RPMI8226 (cell line): ENCODE results near the gene HNRNPM.

Experiments
- DNase-seq: peaks from one replicate; pipeline ENCODE4 v3.0.0-alpha.2; 2015

Gene HNRNPM

GRCh38 chr19:8487137-8487851 is 42.5 kb downstream of the HNRNPM start:
- DNase-seq, result no peak

DNA sequence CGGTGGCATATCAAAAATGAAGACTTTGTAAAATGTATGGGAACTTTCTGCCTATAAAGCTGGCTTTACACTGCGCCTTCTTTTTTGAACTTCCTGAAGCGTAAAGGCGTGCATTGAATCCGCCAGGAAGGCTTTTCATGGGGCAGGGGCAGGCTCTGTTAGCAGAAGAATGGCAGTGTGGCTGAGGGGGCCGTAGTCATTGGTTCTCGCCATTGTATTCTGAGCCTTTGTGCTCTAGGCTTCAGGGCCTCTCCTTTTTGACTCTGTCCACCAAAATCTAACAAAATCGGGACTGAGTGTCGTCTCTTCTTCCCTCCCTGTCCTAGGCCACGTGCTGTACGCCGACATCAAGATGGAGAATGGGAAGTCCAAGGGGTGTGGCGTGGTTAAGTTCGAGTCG is 43.6 kb downstream of the HNRNPM start:
- DNase-seq, result no peak

GRCh38 chr19:8489561-8490394 is 45.0 kb downstream of the HNRNPM start:
- DNase-seq, result no peak

DNA sequence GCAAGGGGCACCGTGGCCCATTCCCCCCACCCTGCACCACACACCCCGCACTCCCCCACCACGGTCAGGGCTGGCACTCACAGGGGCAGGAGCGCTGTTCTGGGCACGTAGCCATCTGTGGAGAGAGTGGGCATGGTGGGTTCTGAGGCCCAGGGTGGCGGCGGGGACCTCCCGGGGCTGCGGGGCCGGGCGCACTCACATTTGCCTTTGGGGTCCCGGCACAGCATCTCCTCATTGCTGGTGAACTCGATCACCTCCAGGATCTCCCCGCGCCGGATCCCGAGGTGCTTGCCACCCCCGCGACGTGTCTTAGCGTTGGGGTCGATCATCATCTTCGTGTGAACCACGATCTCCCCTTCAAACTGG is 45.6 kb downstream of the HNRNPM start:
- DNase-seq, result no peak

DNA sequence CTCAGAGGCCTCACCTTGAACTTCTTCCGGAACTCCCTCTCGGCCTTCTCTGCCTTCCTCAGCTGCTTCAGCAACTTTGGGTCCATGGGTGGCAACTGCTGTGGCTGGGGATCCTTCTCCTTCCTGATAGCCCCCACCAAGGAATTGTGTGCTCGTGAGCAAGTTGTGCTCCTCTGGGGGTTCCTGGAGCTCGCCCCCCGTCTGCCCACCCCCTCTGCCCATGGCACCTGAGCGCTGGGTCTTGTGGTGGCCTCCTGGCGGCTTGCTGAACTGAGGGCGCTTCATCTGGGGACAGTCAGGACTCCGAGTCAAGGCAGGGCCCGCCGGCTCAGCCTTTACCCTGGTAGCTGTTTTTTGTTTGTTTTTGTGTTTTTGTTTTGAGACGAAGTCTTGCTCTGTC is 46.1 kb downstream of the HNRNPM start:
- DNase-seq, result no peak

- no peak for DNase-seq
Observed at GRCh38 chr19:8491574-8491973, 46.8 kb downstream of the HNRNPM start.

DNA sequence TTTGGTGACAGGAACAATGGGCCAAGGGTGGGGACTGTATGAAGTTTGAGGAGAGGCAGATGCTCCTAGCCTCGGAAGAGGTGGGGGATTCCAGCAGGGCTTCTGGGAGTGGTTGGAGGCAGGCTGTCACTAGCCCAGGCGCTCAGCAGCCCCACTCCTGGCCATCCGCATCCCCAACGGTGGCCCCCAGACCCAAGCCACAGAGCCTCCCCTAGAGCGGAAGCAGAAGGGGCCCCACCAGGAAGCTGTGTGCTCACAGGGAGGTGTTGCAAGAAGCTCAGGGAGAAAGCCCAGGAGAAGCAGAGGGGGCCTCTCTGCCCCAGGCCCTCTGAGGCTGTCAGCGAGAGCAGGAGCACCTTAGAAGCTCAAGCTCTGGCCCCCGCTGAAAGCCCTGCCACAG is 49.4 kb downstream of the HNRNPM start:
- no peak for DNase-seq

DNA sequence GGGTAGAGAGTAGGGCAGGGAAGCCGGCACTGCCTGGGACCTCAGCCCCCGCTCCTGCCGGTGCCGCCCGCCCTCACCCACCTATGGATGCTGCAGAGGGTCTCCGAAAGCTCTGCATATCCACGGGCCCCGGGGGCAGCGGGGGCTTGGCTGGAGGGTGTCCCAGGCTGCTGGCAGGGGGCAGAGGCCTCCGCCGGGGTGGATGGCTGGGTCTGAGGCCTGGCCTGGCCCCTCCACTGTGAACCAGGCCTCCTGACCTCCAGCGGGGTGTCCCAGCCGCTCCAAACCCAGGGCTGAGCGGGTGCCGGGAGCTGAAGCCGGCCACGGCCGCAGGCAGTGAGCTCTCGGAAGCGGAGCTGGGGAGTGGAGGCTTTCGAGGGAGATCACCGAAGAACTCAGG is 53.5 kb downstream of the HNRNPM start:
- no peak for DNase-seq

DNA sequence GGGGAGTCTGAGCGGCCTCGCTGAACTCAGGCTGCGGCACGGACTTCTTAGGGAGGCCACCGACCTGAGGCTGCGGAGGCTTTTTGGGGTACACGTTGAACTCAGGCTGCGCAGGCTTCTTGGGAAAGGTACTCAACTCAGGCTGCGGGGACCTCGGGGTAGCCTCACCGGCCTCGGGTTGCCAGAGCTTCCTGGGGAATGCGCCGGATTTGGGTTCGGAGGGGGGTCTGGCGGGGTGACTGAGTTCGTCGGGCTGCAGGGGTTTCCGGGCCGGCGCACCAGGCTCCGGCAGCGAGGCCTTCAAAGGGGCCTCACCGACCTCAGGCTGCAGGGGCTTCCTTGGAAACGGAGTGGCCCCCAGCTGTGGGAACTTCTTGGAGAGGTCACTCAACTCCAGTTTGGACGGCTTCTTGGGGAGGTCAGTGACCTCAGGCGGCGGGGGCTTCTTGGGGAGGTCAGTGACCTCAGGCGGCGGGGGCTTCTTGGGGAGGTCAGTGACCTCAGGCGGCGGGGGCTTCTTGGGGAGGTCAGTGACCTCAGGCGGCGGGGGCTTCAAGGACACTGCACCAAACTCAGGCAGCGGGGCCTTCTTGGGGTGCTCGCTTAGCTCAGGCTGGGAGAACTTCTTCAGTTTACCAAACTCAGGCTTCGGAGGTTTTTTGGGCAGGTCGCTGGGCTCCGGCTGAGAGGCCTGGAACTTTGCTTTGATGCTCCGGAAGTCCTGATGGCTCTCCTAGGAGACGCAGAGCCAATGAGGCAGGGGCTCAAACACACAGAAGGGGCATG is 54.5 kb downstream of the HNRNPM start:
- DNase-seq, result no peak

- DNase-seq, result no peak
Observed at GRCh38 chr19:8500158-8500557, 55.4 kb downstream of the HNRNPM start.

- no peak for DNase-seq
Observed at GRCh38 chr19:8501516-8501915, 56.7 kb downstream of the HNRNPM start.

GRCh38 chr19:8501981-8502380 is 57.2 kb downstream of the HNRNPM start:
- DNase-seq, result no peak

DNA sequence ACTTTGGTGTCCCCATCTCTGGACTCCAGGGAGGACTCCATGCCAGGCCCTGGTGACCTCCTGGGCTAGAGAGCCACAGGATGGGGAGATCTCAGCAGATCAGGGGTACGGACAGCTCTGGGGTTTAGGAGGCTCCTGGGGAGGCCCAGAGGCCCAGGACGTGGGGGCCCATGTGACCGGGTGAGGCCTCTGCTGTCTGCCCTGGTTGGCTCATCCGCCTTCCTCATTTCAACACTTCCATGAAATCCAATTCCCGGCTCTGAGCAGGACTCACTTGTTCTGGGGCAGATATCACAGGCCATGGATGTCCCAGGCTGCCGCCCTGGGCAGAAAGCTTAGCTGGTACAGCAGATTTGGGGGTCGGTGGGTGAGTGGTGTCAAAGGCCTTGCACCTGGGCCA is 58.7 kb downstream of the HNRNPM start:
- DNase-seq, result no peak

GRCh38 chr19:8504171-8504570 is 59.4 kb downstream of the HNRNPM start:
- no peak for DNase-seq

GRCh38 chr19:8504919-8505318 is 60.1 kb downstream of the HNRNPM start:
- no peak for DNase-seq

DNA sequence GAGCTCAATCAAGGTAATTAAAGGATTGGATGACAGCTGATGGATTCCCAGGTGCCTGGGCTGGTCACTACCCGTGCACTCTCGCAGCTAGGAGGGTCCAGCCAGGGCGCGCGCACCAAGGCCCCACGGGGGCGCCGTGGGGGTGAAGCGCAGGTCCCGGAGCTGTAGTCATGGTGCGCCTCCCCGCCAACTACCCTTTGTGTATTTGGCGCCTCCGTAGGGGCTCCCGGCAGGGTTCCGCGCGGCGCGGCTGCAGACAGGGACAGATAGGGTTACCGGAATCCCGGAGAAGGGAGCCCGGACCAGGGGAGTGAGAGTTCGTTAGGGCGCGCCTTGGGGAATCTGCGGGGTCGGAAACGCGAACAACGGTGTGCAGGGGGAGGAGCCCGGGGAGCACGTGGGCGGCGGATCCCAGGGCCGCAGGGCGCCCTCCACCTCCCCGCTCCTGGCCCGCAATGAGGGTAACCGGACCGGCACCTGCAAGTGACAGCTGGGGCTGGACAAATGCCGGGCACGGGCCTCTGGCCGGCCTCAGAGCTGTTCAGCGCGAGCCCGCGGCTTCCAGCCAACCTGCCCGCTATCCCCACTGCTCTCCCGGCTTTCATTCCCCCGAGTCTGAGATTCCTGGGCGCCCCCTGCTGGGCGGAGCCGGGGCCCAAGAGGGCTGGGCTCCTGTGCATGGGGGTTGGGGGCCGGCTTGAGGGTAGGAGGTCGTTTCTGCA is 61.1 kb downstream of the HNRNPM start:
- DNase-seq, result peak; percentile 73

DNA sequence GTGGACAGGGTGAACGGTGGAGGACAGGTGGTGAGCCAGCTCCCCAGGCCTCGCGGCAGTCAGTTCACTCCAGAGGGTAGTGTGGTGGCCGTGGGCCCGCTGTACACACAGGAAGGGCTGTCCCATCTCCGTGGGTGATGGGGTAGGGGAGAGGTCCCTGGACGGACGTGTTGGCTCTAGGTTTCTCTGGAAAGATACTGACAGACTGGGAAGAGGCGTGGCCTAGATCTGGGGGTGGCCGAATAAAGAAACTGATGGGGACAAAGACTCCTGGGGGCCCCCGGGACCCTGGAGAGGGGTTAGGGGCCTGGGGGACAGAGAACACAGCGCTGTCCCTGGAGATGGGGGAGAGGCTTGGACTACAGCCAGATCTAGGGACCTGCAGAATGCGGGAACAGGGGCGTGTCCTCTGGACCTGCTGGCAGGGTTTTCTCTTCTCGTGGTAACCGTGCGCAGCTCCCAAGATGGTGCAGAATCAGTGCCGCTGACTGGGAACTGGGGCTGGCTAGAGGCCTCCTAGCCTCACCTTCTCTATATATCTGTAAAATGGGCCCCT is 61.7 kb downstream of the HNRNPM start:
- no peak for DNase-seq

DNA sequence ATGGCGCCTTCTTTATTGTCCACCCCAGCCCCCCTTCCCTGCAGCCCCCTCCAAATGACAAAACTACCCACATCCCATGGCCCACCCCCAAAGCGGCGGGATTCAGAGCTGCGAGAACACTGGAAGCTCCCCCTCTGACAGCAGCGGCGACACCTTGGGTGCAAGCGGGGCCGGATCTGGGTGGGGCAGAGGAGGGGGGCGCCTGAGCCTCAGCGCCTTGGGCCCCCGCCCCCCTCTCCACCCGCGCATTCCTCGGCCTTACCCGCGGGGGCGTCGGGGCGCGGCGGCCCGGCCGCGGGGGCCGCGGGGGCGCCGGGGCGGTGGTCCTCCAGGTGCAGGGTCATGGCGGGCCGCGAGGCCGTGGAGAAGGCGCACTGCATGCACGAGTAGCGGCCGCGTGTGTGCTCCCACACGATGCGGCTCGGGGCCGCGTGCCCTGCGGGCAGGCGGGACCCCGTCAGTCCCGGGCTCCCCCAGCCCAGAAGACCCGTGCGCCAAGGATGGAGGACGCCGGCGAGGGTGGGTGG is 65.9 kb downstream of the HNRNPM start:
- DNase-seq, result no peak

DNA sequence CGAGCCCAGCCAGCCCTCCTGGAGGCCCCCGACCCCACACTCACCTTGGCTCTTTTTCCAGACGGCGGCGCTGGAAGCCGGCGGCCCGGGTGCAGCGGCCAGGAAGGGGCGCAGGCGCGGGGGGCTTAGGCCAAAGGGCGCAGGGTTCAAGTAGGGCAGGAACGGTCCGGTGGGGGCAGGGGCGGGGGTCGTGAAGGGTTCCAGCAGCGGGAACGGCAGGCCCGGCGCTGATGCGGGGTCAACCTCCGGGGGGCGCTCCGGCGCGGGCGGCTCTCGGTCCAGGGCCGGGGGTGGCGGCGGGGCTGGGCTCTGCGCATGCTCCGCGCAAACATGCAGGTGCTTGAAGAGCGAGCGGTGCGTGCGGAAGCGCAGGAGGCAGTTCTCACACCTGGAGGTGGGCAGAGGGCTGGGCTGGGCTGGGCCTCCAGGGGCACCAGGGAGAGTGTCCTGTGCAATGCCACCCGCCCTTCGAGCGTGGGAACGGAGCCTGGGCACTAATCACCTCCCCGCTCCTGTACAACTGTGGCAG is 66.9 kb downstream of the HNRNPM start:
- no peak for DNase-seq

DNA sequence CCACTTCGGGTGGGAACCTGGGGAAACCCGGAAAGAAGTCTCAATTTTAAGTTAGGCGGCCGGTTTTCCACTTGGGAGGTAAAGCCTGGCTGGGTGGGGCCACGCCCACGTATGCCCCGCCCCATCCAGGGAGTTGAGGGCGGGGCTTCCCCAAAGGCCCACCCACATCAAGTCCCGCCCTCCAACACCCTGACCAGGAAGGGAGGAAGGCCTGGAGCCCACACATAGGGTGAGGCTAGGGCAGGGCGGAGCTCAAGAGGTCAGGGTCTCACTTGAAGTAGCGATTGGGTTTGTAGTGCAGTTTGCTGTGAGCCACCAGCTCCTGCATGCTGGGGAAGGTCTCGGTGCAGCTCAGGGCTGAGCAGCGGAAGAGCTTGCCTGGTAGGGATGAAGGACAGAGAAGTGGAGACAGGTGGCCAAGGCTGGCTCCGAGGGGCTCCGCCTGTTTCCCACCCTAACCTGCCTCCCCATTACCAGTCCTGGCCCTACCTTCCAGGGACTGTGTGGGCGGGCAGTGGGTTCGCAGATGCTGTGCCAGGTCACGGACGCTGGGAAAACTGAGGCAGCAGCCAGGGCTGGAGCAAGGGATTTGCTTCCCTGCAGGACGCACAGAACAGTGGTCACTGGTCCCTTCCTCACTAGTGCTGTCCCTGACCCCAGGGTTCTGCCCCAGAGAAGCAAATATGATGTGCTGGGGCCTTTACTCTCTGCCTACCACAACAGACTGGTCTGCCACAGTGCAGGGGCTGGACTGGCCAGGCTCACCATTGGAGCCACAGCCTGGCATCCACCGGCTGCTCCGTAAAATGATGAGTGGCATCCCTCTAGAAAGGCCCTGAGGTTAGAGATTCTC is 67.6 kb downstream of the HNRNPM start:
- no peak for DNase-seq

DNA sequence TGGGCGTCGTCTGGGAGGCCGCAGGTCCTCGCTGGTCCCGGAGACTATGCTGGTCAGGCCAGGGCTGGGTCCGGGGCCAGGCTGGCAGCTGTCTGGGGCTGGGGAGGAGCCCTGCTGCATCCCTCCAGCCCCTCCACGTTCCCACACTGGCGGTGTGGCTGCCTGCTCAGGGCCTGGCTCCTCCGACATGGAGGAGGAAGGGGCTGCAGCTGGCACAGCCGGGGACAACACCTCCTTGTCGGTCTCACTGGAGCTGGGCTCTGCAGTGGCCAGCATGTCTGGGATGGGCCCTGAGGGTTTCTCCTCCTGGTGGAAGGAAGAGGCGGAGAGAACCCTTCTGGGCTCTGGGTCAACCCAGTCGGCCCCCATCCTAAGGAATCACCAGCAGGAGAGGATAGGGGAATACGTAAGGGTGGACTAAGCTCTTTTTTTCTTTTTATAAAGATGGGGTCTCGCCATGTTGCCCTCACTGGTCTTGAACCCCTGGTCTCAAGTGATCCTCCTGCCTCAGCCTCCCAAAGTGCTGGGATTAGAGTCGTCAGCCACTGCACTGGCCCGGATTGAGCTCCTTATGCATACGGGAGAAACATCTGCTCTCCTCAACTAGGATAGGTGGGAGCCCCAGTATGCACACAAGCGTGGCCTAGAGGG is 68.4 kb downstream of the HNRNPM start:
- DNase-seq, result no peak
